22Rv1 (cell line): Measurements from ENCODE around the gene SH3RF1.

ENCODE experiments used
- H3K27ac ChIP-seq: fragments of 450-650 bp; 2 replicates; pipeline ENCODE4 v1.5.1; 2017
- CTCF ChIP-seq: fragments of 450-650 bp; IDR thresholded peaks from 2 replicates; pipeline ENCODE4 v1.5.1; 2017; ENCODE audit warnings: mild to moderate bottlenecking
- ZFX ChIP-seq: fragments of 450-650 bp; IDR thresholded peaks from 2 replicates; pipeline ENCODE4 v1.6.1; 2017; ENCODE audit warnings: antibody characterized with exemption, borderline replicate concordance

SH3RF1 gene

GRCh38 chr4:169151671-169152070 is 119.1 kb downstream of the SH3RF1 start:
- H3K27ac ChIP-seq, result no peak overlapping the region
- TF ChIP-seq CTCF (no peak), ZFX (no peak)

GRCh38 chr4:169150806-169151205 is 120.0 kb downstream of the SH3RF1 start:
- H3K27ac ChIP-seq, result no peak overlapping the region

GRCh38 chr4:169148885-169149284 is 121.9 kb downstream of the SH3RF1 start:
- H3K27ac ChIP-seq, result no peak overlapping the region
- TF ChIP-seq ZFX (no peak), CTCF (no peak)

More at GRCh38 chr4:169150806-169151205, 120.0 kb downstream of the SH3RF1 start:
- no peak for TF ChIP-seq CTCF
- TF ChIP-seq ZFX, result no peak

- TF ChIP-seq CTCF (no peak), ZFX (no peak)
- no peak overlapping the region for H3K27ac ChIP-seq
These were observed 123.6 kb downstream of the SH3RF1 start for GRCh38 chr4:169147191-169147590.

GRCh38 chr4:169144061-169144600 is 126.6 kb downstream of the SH3RF1 start:
- H3K27ac ChIP-seq, result no peak overlapping the region
- TF ChIP-seq ZFX (no peak), CTCF (no peak)

- H3K27ac ChIP-seq, result peak overlapping the region; percentile 37
- TF ChIP-seq CTCF, result no peak
- no peak for TF ChIP-seq ZFX
These were observed 127.4 kb downstream of the SH3RF1 start for GRCh38 chr4:169143335-169143734.

GRCh38 chr4:169142906-169143305 is 127.8 kb downstream of the SH3RF1 start:
- no peak for TF ChIP-seq CTCF
- TF ChIP-seq ZFX, result no peak
- H3K27ac ChIP-seq, result peak overlapping the region; percentile 37; the same call in 1 of the 2 replicates
